ENCODE measurements around the gene ENDOD1.
A peak's percentile ranks its signal among the peaks of the same experiment; 100 is the strongest.

Gene ENDOD1

DNA sequence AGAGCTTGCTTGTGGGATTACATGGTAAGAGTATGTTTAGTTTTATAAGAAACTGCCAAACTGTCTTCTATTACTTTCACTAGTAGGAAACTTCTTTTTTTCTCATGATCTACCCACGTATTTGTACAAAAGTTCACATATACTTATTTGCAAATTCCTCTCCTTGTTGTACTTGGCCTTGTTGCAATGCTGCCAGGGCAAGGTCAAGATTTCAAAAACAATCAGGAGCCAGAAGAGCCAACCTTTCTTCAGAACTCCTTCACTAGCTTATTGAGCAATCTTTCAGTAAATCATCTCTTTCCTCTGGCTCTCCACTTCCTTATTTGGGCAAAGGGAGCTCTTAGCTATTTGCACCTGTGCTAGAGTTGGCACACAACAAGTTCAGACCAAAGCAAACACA lies 13.2 kb upstream of the ENDOD1 start:
- Histone ChIP-seq H3K4me3 (no peak overlapping the region), H3K27ac (peak overlapping the region; percentile 45 to 67)
- TF ChIP-seq, protein P1, sequence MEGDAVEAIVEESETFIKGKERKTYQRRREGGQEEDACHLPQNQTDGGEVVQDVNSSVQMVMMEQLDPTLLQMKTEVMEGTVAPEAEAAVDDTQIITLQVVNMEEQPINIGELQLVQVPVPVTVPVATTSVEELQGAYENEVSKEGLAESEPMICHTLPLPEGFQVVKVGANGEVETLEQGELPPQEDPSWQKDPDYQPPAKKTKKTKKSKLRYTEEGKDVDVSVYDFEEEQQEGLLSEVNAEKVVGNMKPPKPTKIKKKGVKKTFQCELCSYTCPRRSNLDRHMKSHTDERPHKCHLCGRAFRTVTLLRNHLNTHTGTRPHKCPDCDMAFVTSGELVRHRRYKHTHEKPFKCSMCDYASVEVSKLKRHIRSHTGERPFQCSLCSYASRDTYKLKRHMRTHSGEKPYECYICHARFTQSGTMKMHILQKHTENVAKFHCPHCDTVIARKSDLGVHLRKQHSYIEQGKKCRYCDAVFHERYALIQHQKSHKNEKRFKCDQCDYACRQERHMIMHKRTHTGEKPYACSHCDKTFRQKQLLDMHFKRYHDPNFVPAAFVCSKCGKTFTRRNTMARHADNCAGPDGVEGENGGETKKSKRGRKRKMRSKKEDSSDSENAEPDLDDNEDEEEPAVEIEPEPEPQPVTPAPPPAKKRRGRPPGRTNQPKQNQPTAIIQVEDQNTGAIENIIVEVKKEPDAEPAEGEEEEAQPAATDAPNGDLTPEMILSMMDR (IDR thresholded peaks at IDR 0.05) = no peak
- DNase-seq (ENCODE audit: low spot score) = no peak

DNA sequence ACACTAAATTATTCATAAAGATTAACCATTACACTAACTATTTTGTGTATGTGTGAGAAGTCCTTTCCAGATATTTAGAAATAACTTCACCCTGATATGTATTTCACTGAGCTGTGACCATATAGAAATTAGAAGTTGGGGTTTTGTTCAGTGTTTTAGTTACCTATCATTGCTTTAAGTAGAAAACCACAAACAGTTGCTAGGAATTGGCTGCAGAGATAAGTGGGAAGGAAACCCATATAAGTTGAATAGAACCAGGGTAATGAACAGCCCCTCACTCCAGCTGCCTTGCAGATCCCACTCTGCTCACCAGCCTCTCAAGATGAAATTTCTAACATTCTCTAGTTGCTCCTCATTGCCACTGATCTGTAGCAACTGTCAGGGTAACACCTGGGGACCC lies 12.7 kb upstream of the ENDOD1 start:
- no peak for DNase-seq (ENCODE audit: low spot score)
- TF ChIP-seq, protein P1 (IDR thresholded peaks at IDR 0.05) = no peak
- Histone ChIP-seq H3K4me3 (no peak overlapping the region), H3K27ac (peak overlapping the region; percentile 45 to 67)

DNA sequence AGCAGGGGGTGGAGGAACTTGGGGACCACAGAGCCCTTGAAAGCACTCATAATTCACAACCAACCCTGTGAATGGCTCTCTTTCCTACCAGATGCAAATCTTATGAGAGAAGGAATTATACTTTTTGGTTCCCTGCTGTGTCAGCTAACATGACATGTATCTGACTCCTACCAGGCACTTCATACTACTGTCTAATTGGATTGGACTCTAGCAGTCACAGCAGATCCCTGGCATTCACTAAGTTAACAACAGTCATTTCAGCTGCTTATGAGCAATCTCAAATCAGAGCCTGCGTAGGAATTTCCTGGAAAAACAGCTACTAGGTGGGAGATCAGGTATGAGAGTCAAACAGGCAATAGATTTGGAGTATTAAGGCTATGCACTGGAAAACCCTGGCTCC lies 11.1 kb upstream of the ENDOD1 start:
- Histone ChIP-seq H3K27ac (peak overlapping the region; percentile 45 to 67), H3K4me3 (no peak overlapping the region)
- TF ChIP-seq, protein P1 (IDR thresholded peaks at IDR 0.05) = no peak
- no peak for DNase-seq (ENCODE audit: low spot score)

DNA sequence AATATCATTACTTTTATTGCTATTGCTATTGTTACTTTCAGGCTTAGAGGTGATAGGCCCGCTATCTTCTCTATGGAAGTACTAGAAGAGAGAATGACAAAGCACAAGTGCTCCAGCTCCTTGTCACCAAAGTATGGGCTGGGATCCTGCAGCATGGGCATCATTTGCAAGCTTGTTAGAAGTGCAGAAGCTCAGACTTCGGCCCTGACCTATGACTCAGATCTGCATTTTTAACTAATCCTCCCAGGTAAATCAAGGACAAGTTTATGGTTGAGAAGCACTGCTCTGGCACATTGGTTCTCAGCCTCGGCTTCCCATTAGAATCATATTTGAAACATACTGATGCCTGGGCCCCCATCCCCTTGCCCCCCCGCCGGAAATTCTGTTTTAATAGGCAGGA lies 8.6 kb upstream of the ENDOD1 start:
- peak overlapping the region; percentile 24 for H3K4me3 ChIP-seq
- DNase-seq (ENCODE audit: low spot score) = no peak
- peak overlapping the region; percentile 61 to 86 for H3K27ac ChIP-seq
- TF ChIP-seq, protein P1 (IDR thresholded peaks at IDR 0.05) = no peak

DNA sequence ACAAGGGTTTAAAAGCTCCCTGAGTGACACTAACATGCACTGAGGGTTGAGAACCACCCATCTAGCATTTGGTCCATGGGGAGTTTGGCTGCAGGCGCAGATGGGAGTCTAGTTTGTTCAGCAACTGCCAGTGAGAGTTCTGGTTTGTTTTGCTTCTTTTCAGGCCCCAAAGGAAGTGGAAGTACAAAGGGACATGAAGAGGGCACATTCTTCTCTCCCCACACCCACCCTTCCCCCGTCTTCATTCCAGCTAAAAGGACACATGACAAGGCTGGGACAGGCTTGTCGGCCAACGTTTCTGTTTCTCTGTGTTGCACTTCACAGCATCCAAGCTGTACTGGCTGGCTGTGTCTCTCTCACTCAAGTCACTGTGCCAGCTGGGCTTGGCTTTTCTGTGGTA lies 8.2 kb upstream of the ENDOD1 start:
- TF ChIP-seq, protein P1 (IDR thresholded peaks at IDR 0.05) = no peak
- peak; percentile 91 for DNase-seq (ENCODE audit: low spot score)
- Histone ChIP-seq H3K4me3 (peak overlapping the region; percentile 24), H3K27ac (peak overlapping the region; percentile 61 to 86)

DNA sequence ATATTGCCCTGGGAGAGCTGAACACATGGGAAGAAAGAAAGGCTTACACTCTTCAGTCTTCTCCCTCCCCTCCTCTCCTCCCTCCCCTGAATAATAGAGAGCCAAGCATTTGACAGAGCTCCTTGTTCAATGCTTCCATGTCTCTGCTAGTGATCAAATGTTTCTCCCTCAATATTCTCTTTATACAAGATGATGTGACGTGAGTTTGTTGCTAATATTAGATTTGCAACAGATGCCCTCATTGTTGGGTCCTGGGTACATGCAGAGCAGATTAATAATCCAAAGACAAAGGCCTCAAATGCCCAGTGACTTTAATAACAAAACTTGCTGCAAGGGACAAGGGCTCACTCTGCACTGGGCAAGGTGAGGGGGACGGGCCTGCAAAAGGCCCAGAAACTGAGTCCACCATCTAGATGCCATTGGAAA lies 7.1 kb upstream of the ENDOD1 start:
- no peak overlapping the region for H3K4me3 ChIP-seq
- TF ChIP-seq, protein P1 (IDR thresholded peaks at IDR 0.05) = no peak
- no peak for DNase-seq (ENCODE audit: low spot score)
- peak overlapping the region; percentile 61 to 86 for H3K27ac ChIP-seq

DNA sequence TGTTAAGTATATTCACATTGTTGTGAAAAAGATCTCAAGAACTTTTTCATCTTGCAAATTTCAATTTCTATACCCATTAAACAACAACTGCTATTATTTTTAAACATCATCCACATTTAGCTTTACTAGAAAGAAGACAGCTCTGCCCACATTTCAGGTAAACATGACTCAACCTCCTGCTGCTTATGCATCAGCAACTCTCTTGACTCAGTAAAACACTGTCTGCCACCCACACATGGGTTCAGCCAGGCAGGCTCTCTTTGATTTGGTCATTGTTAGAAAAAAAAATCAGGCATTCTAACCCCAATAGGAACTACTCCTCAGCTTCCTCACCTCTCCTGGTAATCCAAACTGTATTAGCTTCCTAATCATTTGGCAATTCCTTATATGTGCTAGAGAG lies 5.1 kb upstream of the ENDOD1 start:
- Histone ChIP-seq H3K27ac (no peak overlapping the region), H3K4me3 (no peak overlapping the region)
- DNase-seq (ENCODE audit: low spot score) = no peak

More for the DNA sequence above, 5.1 kb upstream of the ENDOD1 start:
- TF ChIP-seq, protein P1 (IDR thresholded peaks at IDR 0.05) = no peak
